ENCODE data around the gene COG5. TPM values are rescaled to one million over a fixed set of nuclear protein-coding genes. Genes with fewer than 3 reads are reported as not detected.
A peak's percentile ranks its signal among the peaks of the same experiment; 100 is the strongest.

Gene COG5
- total RNA-seq, 1 experiment from 2014 or later = 43.9 TPM

DNA sequence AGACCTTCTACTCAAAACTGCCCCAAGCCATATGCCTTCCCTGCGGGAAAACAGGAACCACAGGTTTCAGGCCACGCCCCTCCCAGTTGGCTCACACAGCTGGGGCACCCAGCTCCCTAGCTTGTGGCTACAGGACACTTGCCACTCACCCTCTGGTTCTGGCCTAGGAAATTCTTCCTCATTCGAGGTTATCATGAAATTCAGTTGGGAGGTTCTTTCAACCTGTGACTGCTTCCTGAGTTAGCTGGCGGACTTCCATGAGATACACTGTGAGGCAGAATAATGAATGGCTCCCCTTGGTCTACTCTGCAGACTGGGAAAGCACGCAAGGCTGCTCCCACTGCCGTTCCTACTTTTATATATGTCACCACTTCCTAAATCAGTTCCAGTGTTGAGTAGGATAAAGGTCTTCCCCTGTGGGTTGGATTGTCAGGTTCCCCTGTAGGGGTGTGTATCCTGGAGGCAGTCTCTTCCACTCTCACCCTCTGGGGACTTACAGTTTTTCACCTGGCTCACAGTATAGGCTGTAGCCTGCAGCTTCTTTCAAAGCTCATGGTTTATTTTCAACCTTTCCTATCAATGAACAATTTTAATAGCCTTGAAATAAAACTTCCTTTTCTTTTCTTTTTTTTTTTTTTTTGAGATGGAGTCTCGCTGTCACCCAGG lies 56.9 kb downstream of the COG5 start:
- H3K27ac Mint-ChIP-seq (ENCODE audit: unreplicated experiment) = no peak overlapping the region
- no TSS peak for BruUV-seq (replicated peaks)
- TF ChIP-seq, protein P1, sequence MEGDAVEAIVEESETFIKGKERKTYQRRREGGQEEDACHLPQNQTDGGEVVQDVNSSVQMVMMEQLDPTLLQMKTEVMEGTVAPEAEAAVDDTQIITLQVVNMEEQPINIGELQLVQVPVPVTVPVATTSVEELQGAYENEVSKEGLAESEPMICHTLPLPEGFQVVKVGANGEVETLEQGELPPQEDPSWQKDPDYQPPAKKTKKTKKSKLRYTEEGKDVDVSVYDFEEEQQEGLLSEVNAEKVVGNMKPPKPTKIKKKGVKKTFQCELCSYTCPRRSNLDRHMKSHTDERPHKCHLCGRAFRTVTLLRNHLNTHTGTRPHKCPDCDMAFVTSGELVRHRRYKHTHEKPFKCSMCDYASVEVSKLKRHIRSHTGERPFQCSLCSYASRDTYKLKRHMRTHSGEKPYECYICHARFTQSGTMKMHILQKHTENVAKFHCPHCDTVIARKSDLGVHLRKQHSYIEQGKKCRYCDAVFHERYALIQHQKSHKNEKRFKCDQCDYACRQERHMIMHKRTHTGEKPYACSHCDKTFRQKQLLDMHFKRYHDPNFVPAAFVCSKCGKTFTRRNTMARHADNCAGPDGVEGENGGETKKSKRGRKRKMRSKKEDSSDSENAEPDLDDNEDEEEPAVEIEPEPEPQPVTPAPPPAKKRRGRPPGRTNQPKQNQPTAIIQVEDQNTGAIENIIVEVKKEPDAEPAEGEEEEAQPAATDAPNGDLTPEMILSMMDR (IDR thresholded peaks at IDR 0.05; ENCODE audit: insufficient read depth in 1 of 2, low read depth in 1 of 2, low read length in 1 of 2, severe bottlenecking in 1 of 2, unreplicated experiment in 1 of 2) = no peak
- peaks cover 18% of the 10 kb centered on the region for H3K9me3 Mint-ChIP-seq (ENCODE audit: unreplicated experiment)
- Histone ChIP-seq H3K4me1 (peaks cover 15% of the 10 kb centered on the region), H3K36me3 (ENCODE audit: control insufficient read depth, insufficient read depth, low read length) (no peaks in the 10 kb centered on the region), H3K4me3 (ENCODE audit: low read depth, low read length) (no peak overlapping the region), H3K27me3 (replicated peaks; ENCODE audit: control insufficient read depth, insufficient read depth, low read length) (no peaks in the 10 kb centered on the region), H3K9me3 (no peaks in the 10 kb centered on the region)
- intact Hi-C loops (cut with micrococcal nuclease; ENCODE audit: unreplicated experiment) = no loop called here
- POLR2A ChIA-PET = interaction anchor here (0.5 to 1.3 kb wide), 2 partner anchors 15 to 57 kb away, joined by 4 to 7 read pairs; partner anchors contain the start of genes COG5 and DUS4L
- CTCF ChIA-PET = no interaction called here
- H3K27me3 Mint-ChIP-seq (ENCODE audit: insufficient read depth, unreplicated experiment) = no peaks in the 10 kb centered on the region
- peaks cover 24% of the 10 kb centered on the region for H3K36me3 Mint-ChIP-seq (ENCODE audit: insufficient read depth, unreplicated experiment)
- no peak overlapping the region for H3K4me3 Mint-ChIP-seq (ENCODE audit: unreplicated experiment)
- peaks cover 6% of the 10 kb centered on the region for H3K4me1 Mint-ChIP-seq (ENCODE audit: low read depth, unreplicated experiment)
- DNase-seq = peak; percentile 78 to 84

DNA sequence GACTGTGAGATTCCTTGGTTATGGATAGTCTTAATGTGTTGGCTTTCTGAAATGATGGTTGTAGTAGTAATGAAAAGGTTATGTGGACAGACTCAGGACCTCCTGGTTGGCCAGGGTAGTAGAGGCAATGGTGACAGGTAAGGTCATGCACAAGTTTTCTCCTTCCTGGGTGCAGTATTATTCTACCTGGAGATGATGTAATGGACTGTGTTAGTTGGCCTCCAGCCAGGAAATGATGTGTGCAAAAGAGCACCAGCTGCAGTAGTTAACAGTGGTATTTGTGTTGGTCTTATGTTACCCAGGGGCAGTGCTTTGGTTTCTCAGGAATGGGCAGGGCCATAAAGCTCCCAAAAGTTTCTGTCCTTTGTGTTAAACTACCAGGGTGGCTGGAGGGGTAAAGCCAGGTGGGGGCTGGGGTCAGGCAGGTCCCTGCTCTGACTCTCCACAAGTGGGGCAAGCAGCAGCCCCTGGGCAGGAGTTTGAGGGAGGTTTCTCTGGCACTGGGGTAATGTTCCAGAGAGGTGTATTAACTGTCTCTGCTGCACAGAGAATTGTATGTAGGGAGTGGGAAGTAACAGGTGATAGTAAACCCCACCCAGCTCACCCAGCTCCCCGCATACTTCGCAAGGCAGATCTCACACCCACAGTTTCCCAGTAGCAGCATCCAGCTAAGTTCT lies 57.6 kb downstream of the COG5 start:
- Mint-ChIP-seq H3K27ac (ENCODE audit: unreplicated experiment) (no peak overlapping the region), H3K9me3 (ENCODE audit: unreplicated experiment) (peaks cover 18% of the 10 kb centered on the region)
- peak; percentile 15 to 40 for DNase-seq

DNA sequence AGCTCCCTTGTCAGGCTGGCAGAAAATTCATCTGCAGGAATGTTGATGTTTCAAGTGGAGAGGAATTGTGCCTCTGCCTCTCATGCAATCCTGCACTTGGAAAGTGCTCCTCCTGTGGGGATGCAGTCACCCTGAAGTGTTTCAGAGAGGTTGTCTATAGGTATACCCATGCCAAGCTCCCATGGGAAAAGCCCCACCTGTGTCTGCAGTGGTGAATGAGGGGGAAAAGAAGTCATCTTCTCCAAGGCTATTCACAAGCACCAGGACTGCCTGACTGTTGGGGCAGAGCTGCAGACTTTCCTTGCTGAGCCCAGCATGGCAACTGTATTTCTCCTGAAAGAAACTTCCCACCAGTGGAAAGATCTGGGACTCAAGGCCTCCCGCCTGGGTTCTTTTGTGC lies 58.4 kb downstream of the COG5 start:
- POLR2A ChIA-PET = no interaction called here

More for the DNA sequence above, 57.6 kb downstream of the COG5 start:
- Mint-ChIP-seq H3K27me3 (ENCODE audit: insufficient read depth, unreplicated experiment) (no peaks in the 10 kb centered on the region), H3K36me3 (ENCODE audit: insufficient read depth, unreplicated experiment) (peaks cover 24% of the 10 kb centered on the region), H3K4me1 (ENCODE audit: low read depth, unreplicated experiment) (peaks cover 6% of the 10 kb centered on the region), H3K4me3 (ENCODE audit: unreplicated experiment) (no peak overlapping the region)
- BruUV-seq (replicated peaks) = no TSS peak
- TF ChIP-seq, protein P1 (IDR thresholded peaks at IDR 0.05; ENCODE audit: insufficient read depth in 1 of 2, low read depth in 1 of 2, low read length in 1 of 2, severe bottlenecking in 1 of 2, unreplicated experiment in 1 of 2) = no peak
- Histone ChIP-seq H3K4me3 (ENCODE audit: low read depth, low read length) (no peak overlapping the region), H3K9me3 (no peaks in the 10 kb centered on the region), H3K36me3 (ENCODE audit: control insufficient read depth, insufficient read depth, low read length) (no peaks in the 10 kb centered on the region), H3K4me1 (peaks cover 15% of the 10 kb centered on the region), H3K27me3 (replicated peaks; ENCODE audit: control insufficient read depth, insufficient read depth, low read length) (no peaks in the 10 kb centered on the region)
- intact Hi-C loops (cut with micrococcal nuclease; ENCODE audit: unreplicated experiment) = no loop called here
- ChIA-PET CTCF (no interaction called here), POLR2A (interaction anchor here (0.5 to 1.3 kb wide), 2 partner anchors 16 to 58 kb away, joined by 4 to 7 read pairs; partner anchors contain the start of genes COG5 and DUS4L)

More for the DNA sequence above, 58.4 kb downstream of the COG5 start:
- TF ChIP-seq, protein P1 (IDR thresholded peaks at IDR 0.05; ENCODE audit: insufficient read depth in 1 of 2, low read depth in 1 of 2, low read length in 1 of 2, severe bottlenecking in 1 of 2, unreplicated experiment in 1 of 2) = no peak
- Mint-ChIP-seq H3K27ac (ENCODE audit: unreplicated experiment) (no peak overlapping the region), H3K4me3 (ENCODE audit: unreplicated experiment) (no peak overlapping the region), H3K27me3 (ENCODE audit: insufficient read depth, unreplicated experiment) (no peaks in the 10 kb centered on the region), H3K36me3 (ENCODE audit: insufficient read depth, unreplicated experiment) (peaks cover 24% of the 10 kb centered on the region), H3K9me3 (ENCODE audit: unreplicated experiment) (peaks cover 10% of the 10 kb centered on the region), H3K4me1 (ENCODE audit: low read depth, unreplicated experiment) (peaks cover 2% of the 10 kb centered on the region)
- no peaks in the 10 kb centered on the region for H3K27me3 ChIP-seq (replicated peaks; ENCODE audit: control insufficient read depth, insufficient read depth, low read length)
- H3K4me1 ChIP-seq = peaks cover 15% of the 10 kb centered on the region
- CTCF ChIA-PET = interaction anchor here (0.6 kb wide), 1 partner anchor 505 kb away, joined by 8 read pairs; no protein-coding TSS in a partner anchor
- H3K9me3 ChIP-seq = no peaks in the 10 kb centered on the region
- H3K4me3 ChIP-seq (ENCODE audit: low read depth, low read length) = no peak overlapping the region
- no peaks in the 10 kb centered on the region for H3K36me3 ChIP-seq (ENCODE audit: control insufficient read depth, insufficient read depth, low read length)
- DNase-seq = no peak
- intact Hi-C loops (cut with micrococcal nuclease; ENCODE audit: unreplicated experiment) = no loop called here
- BruUV-seq (replicated peaks) = no TSS peak

Data from Caco-2 (cell line).